ENCODE measurements around the gene FOXK1.

Gene FOXK1

DNA sequence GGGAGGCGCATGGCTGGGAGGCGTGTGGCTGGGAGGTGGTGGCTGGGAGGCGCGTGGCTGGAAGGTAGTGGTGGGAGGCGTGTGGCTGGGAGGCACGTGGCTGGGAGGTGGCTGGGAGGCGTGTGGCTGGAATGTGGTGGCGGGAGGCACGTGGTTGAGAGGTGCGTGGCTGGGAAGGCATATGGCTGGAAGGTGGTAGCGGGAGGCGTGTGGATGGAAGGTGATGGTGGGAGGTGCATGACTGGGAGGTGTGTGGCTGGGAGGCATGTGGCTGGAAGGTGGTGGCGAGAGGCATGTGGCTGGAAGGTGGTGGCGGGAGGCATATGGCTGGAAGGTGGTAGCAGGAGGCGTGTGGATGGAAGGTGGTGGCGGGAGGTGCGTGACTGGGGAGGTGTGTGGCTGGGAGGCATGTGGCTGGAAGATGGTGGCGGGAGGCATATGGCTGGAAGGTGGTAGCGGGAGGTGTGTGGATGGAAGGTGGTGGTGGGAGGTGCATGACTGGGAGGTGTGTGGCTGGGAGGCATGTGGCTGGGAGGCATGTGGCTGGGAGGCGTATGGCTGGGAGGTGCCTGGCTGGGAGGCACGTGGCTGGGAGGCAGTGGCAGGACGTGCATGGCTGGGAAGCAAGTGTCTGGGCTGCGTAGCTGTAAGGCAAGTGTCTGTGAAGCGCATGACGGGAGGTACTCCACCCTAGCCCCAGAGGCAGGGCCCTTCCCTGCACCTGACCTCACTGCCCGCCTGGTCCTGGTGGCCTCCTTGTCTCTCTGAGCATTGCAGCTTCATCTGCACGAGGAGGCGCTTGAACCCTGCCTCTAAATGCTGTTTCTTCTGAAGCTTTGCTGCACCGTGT lies 35.1 kb downstream of the FOXK1 start:
- TF ChIP-seq, protein P1, sequence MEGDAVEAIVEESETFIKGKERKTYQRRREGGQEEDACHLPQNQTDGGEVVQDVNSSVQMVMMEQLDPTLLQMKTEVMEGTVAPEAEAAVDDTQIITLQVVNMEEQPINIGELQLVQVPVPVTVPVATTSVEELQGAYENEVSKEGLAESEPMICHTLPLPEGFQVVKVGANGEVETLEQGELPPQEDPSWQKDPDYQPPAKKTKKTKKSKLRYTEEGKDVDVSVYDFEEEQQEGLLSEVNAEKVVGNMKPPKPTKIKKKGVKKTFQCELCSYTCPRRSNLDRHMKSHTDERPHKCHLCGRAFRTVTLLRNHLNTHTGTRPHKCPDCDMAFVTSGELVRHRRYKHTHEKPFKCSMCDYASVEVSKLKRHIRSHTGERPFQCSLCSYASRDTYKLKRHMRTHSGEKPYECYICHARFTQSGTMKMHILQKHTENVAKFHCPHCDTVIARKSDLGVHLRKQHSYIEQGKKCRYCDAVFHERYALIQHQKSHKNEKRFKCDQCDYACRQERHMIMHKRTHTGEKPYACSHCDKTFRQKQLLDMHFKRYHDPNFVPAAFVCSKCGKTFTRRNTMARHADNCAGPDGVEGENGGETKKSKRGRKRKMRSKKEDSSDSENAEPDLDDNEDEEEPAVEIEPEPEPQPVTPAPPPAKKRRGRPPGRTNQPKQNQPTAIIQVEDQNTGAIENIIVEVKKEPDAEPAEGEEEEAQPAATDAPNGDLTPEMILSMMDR (conservative IDR thresholded peaks at IDR 0.05; ENCODE audit: low read depth), result no peak
- ChIA-PET POLR2A (ENCODE audit: low non-redundant PET) (no interaction called here), CTCF (no interaction called here)
- DNase-seq (ENCODE audit: low spot score), result no peak
- no peak overlapping the region for H3K27ac ChIP-seq

DNA sequence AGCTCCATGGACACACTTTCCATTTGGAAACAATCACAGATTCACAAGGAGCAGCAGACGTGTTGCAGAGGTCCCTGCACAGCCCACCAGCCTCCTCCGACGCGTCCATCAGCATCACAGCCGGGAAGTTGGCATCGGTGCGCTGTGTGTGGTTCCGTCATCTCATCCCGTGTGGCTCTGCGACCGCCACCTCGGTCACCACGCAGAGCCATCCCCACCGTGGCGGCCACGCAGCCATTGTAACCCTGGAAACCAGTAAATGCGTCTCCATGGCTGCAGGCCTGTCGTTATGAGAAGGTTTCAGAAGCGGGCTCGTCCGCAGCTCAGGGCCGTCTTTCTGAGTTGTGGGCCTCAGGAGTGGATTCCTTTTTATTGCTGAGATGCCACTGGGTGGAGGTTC lies 36.0 kb downstream of the FOXK1 start:
- no peak overlapping the region for H3K27ac ChIP-seq
- ChIA-PET CTCF (no interaction called here), POLR2A (ENCODE audit: low non-redundant PET) (no interaction called here)

DNA sequence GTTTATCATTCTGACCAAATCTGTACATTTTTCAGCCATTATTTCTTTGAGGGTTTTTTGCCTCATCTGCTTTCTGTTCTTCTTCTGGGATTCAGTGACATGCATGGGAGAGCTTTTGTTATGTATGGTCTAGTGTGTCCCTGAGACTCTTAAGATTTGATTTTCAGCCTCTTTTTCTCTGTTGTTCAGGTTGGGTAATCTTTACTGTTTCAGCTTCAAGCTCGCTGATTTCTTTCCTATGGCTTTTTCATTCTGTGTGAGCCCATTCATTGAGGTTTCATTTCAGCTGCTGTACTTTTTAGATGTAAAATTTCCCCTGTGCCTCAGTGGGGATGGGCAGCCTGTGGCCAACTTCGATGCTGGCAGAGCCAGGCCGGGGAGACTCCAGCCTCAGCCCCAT lies 38.1 kb downstream of the FOXK1 start:
- TF ChIP-seq, protein P1 (conservative IDR thresholded peaks at IDR 0.05; ENCODE audit: low read depth), result no peak
- 0 out of 2 replicates have a peak overlapping the region, but pooled peaks have one; percentile 17 for H3K27ac ChIP-seq
- POLR2A ChIA-PET (ENCODE audit: low non-redundant PET), result no interaction called here
- CTCF ChIA-PET, result interaction anchor here (0.7 kb wide), 1 partner anchor 12 kb away, joined by 4 read pairs; no protein-coding TSS in a partner anchor
- DNase-seq (ENCODE audit: low spot score), result no peak

More for the DNA sequence above, 36.0 kb downstream of the FOXK1 start:
- DNase-seq (ENCODE audit: low spot score), result no peak
- TF ChIP-seq, protein P1 (conservative IDR thresholded peaks at IDR 0.05; ENCODE audit: low read depth), result no peak

DNA sequence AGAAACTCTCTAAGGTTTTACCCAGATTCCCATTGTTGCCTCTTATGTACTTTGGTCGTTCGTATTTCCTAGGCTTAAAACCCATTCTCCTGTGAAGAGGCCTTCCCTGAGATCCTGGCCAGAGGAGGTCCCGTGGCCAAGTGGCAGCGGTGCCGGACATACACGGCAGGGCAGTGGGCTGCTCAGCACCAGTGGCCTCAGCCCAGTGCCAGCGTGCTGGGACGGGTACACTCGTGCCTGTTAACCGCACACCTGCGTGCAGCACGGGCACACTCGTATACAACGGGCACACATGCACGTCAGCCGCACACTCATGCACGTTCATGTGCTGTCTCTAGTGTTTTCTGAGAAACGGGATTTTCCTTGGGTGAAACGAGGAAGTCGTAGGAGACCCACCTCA lies 40.2 kb downstream of the FOXK1 start:
- POLR2A ChIA-PET (ENCODE audit: low non-redundant PET), result no interaction called here
- no peak overlapping the region for H3K27ac ChIP-seq
- DNase-seq (ENCODE audit: low spot score), result no peak
- CTCF ChIA-PET, result no interaction called here
- TF ChIP-seq, protein P1 (conservative IDR thresholded peaks at IDR 0.05; ENCODE audit: low read depth), result no peak

DNA sequence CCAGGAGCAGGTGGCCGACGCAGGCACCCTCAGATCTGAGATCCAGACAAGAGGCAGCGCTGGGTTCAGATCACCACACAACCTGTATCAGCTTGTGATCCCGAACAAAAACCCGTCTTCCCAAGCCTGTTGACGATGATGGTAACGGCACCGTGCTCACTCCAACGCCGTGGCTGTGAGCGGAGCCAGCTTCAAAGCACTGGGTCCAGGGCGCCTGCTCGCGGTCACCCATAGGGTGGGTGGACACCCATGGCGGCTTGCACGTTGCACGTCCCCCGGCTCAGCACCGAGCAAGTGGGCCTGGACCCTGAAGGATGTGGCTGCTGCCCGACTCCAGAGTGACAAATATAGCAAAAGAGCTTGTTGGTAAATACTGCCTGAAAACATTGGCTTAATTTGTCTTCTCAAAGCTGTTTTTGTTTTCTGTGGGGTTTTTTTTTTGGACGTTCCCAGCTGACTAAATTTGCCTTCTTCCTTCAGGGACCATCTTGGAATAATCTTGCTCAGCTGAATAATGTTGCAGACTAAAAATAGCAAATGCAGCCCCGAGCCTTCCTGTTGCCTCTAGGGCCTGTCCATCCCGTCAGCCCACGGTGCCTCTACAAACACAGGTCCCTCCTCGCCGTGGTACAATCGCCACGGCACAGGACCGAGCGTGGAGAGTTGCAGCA lies 41.0 kb downstream of the FOXK1 start:
- no peak for DNase-seq (ENCODE audit: low spot score)
- TF ChIP-seq, protein P1 (conservative IDR thresholded peaks at IDR 0.05; ENCODE audit: low read depth), result no peak
- CTCF ChIA-PET, result interaction anchor here (0.8 kb wide), 1 partner anchor 91 kb away, joined by 3 read pairs; no protein-coding TSS in a partner anchor
- peak overlapping the region; percentile 85; the same call in 1 of the 2 replicates for H3K27ac ChIP-seq
- POLR2A ChIA-PET (ENCODE audit: low non-redundant PET), result no interaction called here

DNA sequence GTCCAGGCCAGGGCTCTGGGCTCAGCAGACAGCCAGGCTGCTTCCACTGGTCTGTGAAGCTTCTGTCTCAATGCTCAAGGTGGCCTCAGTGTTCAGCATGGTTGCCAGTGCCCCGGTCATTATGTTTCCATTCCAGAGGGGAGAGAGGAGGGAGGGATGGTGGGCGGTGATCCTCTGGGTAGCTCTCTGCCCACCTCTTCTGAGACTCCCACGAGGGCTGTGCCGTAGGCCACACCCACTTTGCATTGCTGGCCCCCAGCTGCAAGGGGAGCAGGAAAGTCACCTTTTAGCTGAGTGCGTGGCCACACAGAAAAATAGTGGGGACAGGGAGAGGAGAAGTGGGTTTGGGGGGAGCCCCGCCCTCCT lies 42.5 kb downstream of the FOXK1 start:
- TF ChIP-seq, protein P1 (conservative IDR thresholded peaks at IDR 0.05; ENCODE audit: low read depth), result no peak
- peak; percentile 19 for DNase-seq (ENCODE audit: low spot score)
- ChIA-PET POLR2A (ENCODE audit: low non-redundant PET) (no interaction called here), CTCF (interaction anchor here (0.6 kb wide), 1 partner anchor 792 kb away, joined by 3 read pairs; no protein-coding TSS in a partner anchor)
- peak overlapping the region; percentile 85 for H3K27ac ChIP-seq

All from RWPE1 (cell line).